RWPE2 (cell line): ENCODE results near the gene COL2A1.

ENCODE experiments used
- ATAC-seq: fragments of 200-7000 bp; cut with Tn5 transposase; 3 replicates; pipeline ENCODE4 v1.9.1; 2021; ENCODE audit warnings: low read depth
- DNase-seq: peaks from one replicate; pipeline ENCODE4 v3.0.0-alpha.2; 2020; ENCODE audit warnings: low spot score
- H3K27ac ChIP-seq: fragments of 450-650 bp; 2 replicates; pipeline ENCODE4 v1.5.1; 2017; ENCODE audit warnings: mild to moderate bottlenecking; ENCODE audit not compliant: poor library complexity, severe bottlenecking
- H3K27me3 ChIP-seq: fragments of 250-450 bp; sonication (Bioruptor Pico); 2 replicates; pipeline ENCODE4 v1.5.1; 2021; ENCODE audit warnings: mild to moderate bottlenecking, moderate library complexity; ENCODE audit not compliant: insufficient read depth, poor library complexity, severe bottlenecking
- H3K36me3 ChIP-seq: fragments of 250-450 bp; sonication (Bioruptor Pico); 2 replicates; pipeline ENCODE4 v1.5.1; 2020; ENCODE audit warnings: low read depth, mild to moderate bottlenecking, moderate library complexity
- H3K4me1 ChIP-seq: fragments of 250-450 bp; sonication (Bioruptor Pico); 2 replicates; pipeline ENCODE4 v1.5.1; 2021; ENCODE audit warnings: mild to moderate bottlenecking, moderate library complexity; ENCODE audit not compliant: insufficient read depth, poor library complexity, severe bottlenecking
- H3K4me3 ChIP-seq: fragments of 250-450 bp; sonication (Bioruptor Pico); 2 replicates; pipeline ENCODE4 v1.5.1; 2021; ENCODE audit warnings: mild to moderate bottlenecking, moderate library complexity; ENCODE audit not compliant: severe bottlenecking
- H3K9me3 ChIP-seq: fragments of 250-450 bp; sonication (Bioruptor Pico); 2 replicates; pipeline ENCODE4 v1.5.1; 2021; ENCODE audit warnings: mild to moderate bottlenecking, moderate library complexity; ENCODE audit not compliant: severe bottlenecking
- CTCF ChIP-seq: fragments of 450-650 bp; IDR thresholded peaks from one replicate; pipeline ENCODE4 v1.5.1; 2017; ENCODE audit warnings: mild to moderate bottlenecking, moderate library complexity; ENCODE audit not compliant: poor library complexity, severe bottlenecking

Gene COL2A1

GRCh38 chr12:48041591-48042423 is 37.5 kb upstream of the COL2A1 start:
- Histone ChIP-seq H3K27ac (no peak overlapping the region), H3K4me3 (no peak overlapping the region), H3K36me3 (peaks cover 29% of the 10 kb centered on the region), H3K4me1 (no peaks in the 10 kb centered on the region), H3K9me3 (no peaks in the 10 kb centered on the region), H3K27me3 (no peaks in the 10 kb centered on the region)
- no peak for ATAC-seq
- no peak for TF ChIP-seq CTCF
- no peak for DNase-seq

GRCh38 chr12:48040354-48040753 is 36.1 kb upstream of the COL2A1 start:
- H3K4me3 ChIP-seq, result no peak overlapping the region
- DNase-seq (no peak), ATAC-seq (no peak)
- no peaks in the 10 kb centered on the region for H3K9me3 ChIP-seq
- H3K27ac ChIP-seq, result no peak overlapping the region
- H3K27me3 ChIP-seq, result no peaks in the 10 kb centered on the region
- no peak for TF ChIP-seq CTCF
- H3K36me3 ChIP-seq, result peaks cover 14% of the 10 kb centered on the region
- no peaks in the 10 kb centered on the region for H3K4me1 ChIP-seq

DNA sequence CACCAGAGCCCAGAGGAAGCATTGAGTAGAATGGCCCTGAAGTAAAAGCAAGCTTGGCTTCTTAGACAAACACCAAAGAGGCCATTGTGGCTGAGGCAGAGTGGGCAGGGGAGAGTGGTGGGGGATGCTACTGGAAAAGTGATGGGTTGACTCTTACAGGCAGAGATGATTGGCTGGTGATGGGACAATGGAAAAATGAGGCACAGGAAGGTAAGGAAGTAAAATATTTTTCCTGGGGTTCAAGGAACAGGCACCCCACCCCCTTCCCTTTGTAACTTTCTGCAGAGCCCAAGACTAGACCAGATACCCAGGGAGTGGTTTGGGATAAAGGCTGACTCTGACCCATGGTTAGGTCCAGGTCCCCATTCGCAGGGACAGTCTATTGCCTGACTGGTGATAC is 34.9 kb upstream of the COL2A1 start:
- no peak for TF ChIP-seq CTCF
- no peak overlapping the region for H3K4me3 ChIP-seq
- H3K9me3 ChIP-seq, result no peaks in the 10 kb centered on the region
- H3K36me3 ChIP-seq, result 0 out of 2 replicates have a peak, but pooled peaks cover 3% of the 10 kb centered on the region
- ATAC-seq, result no peak
- no peaks in the 10 kb centered on the region for H3K27me3 ChIP-seq
- H3K27ac ChIP-seq, result no peak overlapping the region
- DNase-seq, result no peak
- no peaks in the 10 kb centered on the region for H3K4me1 ChIP-seq

DNA sequence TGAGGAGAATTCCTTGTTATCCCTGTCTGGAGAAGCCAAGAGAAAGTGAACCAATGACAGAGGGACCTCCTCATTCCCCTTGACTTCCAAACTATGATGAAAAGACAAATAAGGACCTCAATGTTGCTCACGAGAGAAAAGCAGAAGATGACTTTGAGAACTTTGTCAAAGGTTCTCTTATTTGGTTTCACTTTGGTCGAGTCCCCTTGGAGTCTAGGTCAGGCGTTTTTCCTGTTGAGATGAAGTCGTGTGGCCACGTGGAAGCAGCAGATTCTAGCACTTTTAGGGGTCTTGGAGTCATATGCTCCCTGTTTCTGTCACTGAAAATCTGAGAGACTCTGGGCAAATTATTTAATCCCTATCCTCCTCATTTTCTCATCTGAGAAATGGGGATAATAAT is 33.8 kb upstream of the COL2A1 start:
- no peaks in the 10 kb centered on the region for H3K27me3 ChIP-seq
- TF ChIP-seq CTCF, result no peak
- H3K27ac ChIP-seq, result no peak overlapping the region
- no peaks in the 10 kb centered on the region for H3K36me3 ChIP-seq
- no peaks in the 10 kb centered on the region for H3K9me3 ChIP-seq
- H3K4me1 ChIP-seq, result no peaks in the 10 kb centered on the region
- no peak for DNase-seq
- ATAC-seq, result no peak
- H3K4me3 ChIP-seq, result no peak overlapping the region

DNA sequence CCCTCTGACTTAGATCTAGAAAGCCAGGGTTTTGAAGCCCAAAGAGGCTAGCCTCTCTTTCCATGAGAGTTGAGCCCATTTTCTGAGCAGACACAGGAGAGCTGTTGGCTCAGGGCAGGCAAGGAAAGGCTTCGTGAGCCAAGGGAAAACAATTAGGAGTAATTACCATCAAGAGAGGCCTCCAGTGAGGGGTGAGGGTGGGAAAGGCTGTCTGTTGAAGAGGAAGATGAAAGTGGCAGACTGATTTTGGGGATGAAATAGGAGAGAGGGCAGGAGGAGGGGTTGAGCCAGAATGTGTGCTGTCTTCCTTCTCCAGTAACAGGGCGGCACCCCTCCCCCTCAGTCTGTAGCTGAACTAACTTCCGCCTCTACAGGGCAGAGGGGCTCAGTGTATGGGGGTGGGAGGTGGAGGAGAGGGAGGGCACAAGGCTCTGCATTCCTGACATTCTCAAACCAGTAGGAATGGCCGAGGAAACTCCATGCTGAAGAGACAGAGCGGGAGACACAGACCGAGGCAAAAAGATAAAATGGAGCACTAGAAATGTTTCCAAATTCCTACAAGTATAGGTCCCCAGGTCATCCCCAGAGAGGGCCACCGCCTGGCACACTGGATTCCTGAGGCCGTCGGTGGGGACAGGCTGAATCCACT is 33.1 kb upstream of the COL2A1 start:
- no peaks in the 10 kb centered on the region for H3K4me1 ChIP-seq
- H3K4me3 ChIP-seq, result no peak overlapping the region
- no peaks in the 10 kb centered on the region for H3K36me3 ChIP-seq
- ATAC-seq (no peak), DNase-seq (no peak)
- no peaks in the 10 kb centered on the region for H3K9me3 ChIP-seq
- TF ChIP-seq CTCF, result no peak
- no peak overlapping the region for H3K27ac ChIP-seq
- no peaks in the 10 kb centered on the region for H3K27me3 ChIP-seq
